DND-41 (cell line): ENCODE data around the gene CPM.

Experiments
- CTCF ChIP-seq: IDR thresholded peaks from 2 replicates; pipeline ENCODE4 v1.5.1; 2012; ENCODE audit warnings: borderline replicate concordance, low read length, moderate library complexity, mild to moderate bottlenecking; ENCODE audit not compliant: poor library complexity, severe bottlenecking; ENCODE audit errors: extremely low read depth
- EZH2 ChIP-seq: IDR thresholded peaks from 3 replicates; pipeline ENCODE4 v1.6.1; 2012; ENCODE audit warnings: borderline replicate concordance, low read depth, mild to moderate bottlenecking, moderate library complexity, low read length, inconsistent platforms; ENCODE audit not compliant: severe bottlenecking

- TF ChIP-seq CTCF, result no peak
- no peak for TF ChIP-seq EZH2
Observed at GRCh38 chr12:68945255-68945654, 12.3 kb upstream of the CPM start.
